GM21528 (cell line): ENCODE data around the gene MAS1.
"Not testable (repeated sequence)": the region's sequence is repeated elsewhere in the genome, so short reads cannot be mapped to it uniquely, and the experiment has no call there.

Experiments used
- ATAC-seq: cut with Tn5 transposase; IDR thresholded peaks from one replicate; pipeline ENCODE4 v1.9.1; 2021; ENCODE audit warnings: mild to moderate bottlenecking, moderate library complexity; ENCODE audit not compliant: unreplicated experiment, low FRiP score

The MAS1 gene

GRCh38 chr6:159890792-159891191 is at the start of gene MAS1:
Gene MAS1, plus strand, starts transcription at chr6:159890988. Its CDS starts 15,968 bp downstream, at chr6:159906956.
- no peak for ATAC-seq

DNA sequence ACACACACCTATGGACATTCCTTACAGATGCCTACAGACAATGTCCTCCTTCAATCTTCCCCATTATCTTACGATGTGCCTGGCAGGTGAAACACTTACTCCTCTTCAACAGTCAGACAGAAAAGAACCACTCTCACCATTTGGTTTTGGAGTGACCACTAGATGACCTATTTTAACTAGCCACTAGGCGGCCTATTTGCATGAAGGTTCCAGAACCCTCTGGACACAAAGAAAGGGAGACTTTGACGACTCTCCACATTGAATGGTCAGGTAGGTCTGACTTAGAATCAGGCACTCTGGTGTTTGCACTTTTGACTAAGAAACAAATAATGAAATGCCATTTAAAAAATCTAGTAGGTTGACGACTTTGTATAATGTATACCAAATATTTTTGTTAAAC is 48.8 kb upstream of the MAS1 start:
- no peak for ATAC-seq

GRCh38 chr6:159844737-159845645 is 45.8 kb upstream of the MAS1 start:
- no peak for ATAC-seq

DNA sequence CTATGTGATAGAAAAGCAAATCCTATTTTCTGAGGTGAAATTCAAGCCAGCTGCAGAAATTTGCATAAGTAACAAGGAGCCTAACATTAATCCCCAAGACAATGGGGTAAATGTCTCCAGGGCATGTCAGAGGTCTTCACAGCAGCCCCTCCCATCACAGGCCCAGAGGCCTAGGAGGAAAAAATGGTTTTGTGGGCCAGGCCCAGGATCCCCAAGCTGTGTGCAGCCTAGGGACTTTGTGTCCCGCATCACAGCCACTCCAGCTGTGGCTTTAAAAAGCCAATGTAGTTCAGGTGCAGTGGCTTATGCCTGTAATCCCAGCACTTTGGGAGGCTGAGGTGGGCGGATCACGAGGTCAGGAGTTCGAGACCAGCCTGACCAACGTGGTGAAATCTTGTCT is 42.2 kb upstream of the MAS1 start:
- ATAC-seq: not testable (repeated sequence)

GRCh38 chr6:159849851-159850250 is 40.9 kb upstream of the MAS1 start:
- ATAC-seq: not testable (repeated sequence)

GRCh38 chr6:159852877-159853276 is 37.9 kb upstream of the MAS1 start:
- ATAC-seq: no peak

DNA sequence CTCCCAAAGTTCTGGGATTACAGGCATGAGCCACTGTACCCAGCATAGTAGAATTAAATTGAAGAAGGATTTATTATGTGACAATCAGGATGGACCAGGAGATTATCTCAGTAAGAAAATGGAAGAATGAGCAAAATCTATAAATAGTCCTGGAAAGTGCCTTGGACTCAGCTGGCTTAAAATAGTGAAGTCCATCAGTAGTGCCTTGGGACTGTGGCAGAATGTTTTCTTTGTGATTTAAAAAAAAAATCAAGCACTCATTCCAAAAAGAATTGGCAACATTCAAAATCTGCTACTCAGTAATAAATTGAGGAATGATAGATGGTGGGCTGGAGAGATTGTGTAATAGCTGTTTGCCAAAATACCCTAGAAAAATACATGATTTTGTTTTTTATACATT is 37.0 kb upstream of the MAS1 start:
- ATAC-seq: no peak

GRCh38 chr6:159854959-159855358 is 35.8 kb upstream of the MAS1 start:
- ATAC-seq: no peak

DNA sequence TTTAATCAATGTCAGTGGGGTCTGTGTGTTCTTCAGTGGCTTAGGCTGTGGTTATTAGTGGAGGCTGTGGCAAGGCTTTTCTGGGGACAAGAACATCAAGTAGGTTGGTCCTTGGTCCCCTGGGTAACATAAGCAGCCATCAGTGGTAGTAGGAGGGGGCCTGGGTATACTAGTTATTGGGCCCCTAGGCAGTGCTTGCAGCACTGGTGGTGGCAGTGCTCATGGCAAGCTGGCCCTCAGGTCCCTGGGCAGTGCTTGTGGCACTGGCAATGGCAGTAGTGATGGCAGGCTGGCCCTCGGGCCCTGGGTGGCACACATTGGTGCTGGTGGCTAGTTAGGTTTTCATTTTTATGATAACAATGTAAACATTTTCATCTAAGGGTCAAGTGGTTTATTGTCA is 32.5 kb upstream of the MAS1 start:
- ATAC-seq: no peak

- no peak for ATAC-seq
Observed at GRCh38 chr6:159860482-159860881, 30.3 kb upstream of the MAS1 start.

GRCh38 chr6:159862103-159862502 is 28.7 kb upstream of the MAS1 start:
- no peak for ATAC-seq

GRCh38 chr6:159863341-159863740 is 27.4 kb upstream of the MAS1 start:
- not testable (repeated sequence) for ATAC-seq

GRCh38 chr6:159865226-159865920 is 25.4 kb upstream of the MAS1 start:
- ATAC-seq: no peak

GRCh38 chr6:159866286-159867247 is 24.2 kb upstream of the MAS1 start:
- ATAC-seq: no peak

DNA sequence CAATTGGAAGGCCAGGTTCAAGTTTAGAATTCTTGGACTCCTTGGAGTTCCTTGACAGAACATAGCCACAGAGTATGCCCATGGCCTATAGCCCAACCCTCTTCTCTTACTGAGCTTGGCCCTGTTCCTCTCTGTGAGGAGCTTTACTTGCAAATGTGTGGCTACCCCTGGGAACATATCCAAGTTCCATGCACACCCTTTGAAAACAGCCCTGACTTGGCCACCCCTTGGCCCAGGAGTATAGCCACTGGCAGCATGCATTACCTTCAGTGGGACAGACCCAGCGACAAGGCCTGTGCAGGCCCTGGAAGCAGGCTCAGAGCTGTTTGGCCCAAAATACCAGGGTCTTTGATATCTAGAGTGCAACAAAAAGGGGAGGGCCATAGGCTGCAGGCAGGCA is 19.5 kb upstream of the MAS1 start:
- no peak for ATAC-seq

DNA sequence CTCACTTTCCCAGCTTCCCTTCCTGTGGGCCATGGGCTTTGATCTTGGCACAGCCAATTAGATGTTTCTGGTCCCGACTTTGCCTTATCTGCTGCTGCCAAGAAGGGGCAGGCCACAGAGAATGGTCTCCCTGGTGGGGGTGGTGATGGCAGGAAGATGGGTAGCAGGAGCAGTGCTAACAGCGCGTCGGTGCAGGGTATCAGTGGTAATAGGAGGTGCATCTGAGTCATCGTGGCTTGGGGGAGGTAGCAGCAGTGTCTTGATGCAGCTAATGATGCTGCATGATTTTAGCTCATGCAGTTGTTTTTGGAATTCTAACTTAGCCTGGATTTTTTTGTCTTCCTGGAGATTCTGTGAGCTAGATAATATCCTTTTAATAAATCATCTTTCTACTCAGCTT is 18.9 kb upstream of the MAS1 start:
- ATAC-seq: no peak

DNA sequence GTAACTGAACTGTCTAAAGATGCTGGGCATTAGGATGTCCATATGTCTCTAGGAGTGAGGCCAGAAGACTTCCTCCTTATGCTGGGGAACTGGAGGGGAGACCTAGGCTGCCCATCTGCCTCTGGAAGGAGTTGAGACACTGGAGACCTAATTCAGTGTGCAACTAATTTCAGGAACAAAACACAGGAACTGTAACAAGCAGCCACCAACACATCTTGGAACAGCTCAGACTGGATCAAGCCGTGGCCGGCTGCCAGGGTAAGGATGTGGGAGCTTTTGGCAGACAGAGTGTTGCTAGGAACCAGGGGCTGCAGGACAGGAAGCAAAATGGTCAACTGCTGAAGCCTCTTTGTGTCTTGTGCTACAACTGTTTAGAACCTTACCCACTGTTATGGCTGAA is 16.4 kb upstream of the MAS1 start:
- no peak for ATAC-seq

GRCh38 chr6:159875194-159875593 is 15.6 kb upstream of the MAS1 start:
- no peak for ATAC-seq

DNA sequence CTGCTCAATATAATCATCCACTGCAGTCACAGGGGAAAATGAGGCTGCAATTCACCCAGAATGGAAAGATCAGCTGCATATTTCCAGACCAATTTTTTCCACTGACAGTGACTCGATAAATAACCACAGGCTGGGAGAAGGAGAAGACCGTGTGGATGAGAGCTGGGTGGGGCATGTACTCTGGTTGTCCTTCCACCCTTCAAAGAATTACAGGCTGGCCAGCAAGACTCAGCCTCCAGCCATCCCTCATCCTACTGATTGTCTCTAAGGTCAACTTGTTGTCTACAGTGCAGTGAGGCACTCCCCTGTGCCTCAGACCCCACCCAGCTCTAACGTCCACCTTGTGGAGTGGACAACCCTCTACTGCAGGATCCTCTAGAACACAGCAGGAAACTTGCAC is 14.5 kb upstream of the MAS1 start:
- no peak for ATAC-seq

GRCh38 chr6:159877256-159877808 is 13.5 kb upstream of the MAS1 start:
- no peak for ATAC-seq
